Liver (tissue), 9 donors: Measurements from ENCODE around the gene LSAMP. TPM values are rescaled to one million over a fixed set of nuclear protein-coding genes. Genes with fewer than 3 reads are reported as not detected.

Experiments used
- DNase-seq: peaks from one replicate; pipeline ENCODE4 v3.0.0-alpha.2; 2017; ENCODE audit warnings: low spot score
- H3K27ac ChIP-seq, 2 donors: one replicate each; pipeline ENCODE4 v1.7.0; 2013; ENCODE audit warnings: inconsistent platforms in 2 of 2, low read length in 2 of 2, control low read depth in 1 of 2, low read depth in 1 of 2, mild to moderate bottlenecking in 1 of 2
- H3K27me3 ChIP-seq, 4 donors: one replicate each; pipeline versions ENCODE4 v1.6.1 to v1.7.0; 2013; ENCODE audit warnings: low read length in 3 of 4, inconsistent platforms in 1 of 4, mild to moderate bottlenecking in 1 of 4, moderate library complexity in 1 of 4; ENCODE audit not compliant: control insufficient read depth in 4 of 4, insufficient read depth in 4 of 4
- H3K36me3 ChIP-seq, 4 donors: one replicate each; pipeline versions ENCODE4 v1.6.1 to v1.7.0; 2013; ENCODE audit warnings: low read length in 3 of 4, mild to moderate bottlenecking in 3 of 4, low read depth in 1 of 4, moderate library complexity in 1 of 4; ENCODE audit not compliant: control insufficient read depth in 4 of 4, insufficient read depth in 3 of 4
- H3K4me1 ChIP-seq, 4 donors: one replicate each; pipeline versions ENCODE4 v1.6.1 to v1.7.0; 2013; ENCODE audit warnings: low read length in 3 of 4, mild to moderate bottlenecking in 3 of 4, moderate library complexity in 1 of 4; ENCODE audit not compliant: control insufficient read depth in 4 of 4, insufficient read depth in 4 of 4
- H3K4me3 ChIP-seq, 3 donors: one replicate each; pipeline versions ENCODE4 v1.6.1 to v1.7.0; 2013; ENCODE audit warnings: low read length in 3 of 3, control low read depth in 1 of 3, low read depth in 1 of 3, mild to moderate bottlenecking in 1 of 3
- H3K9ac ChIP-seq, 2 donors: one replicate each; pipeline ENCODE4 v1.7.0; 2013; ENCODE audit warnings: low read length in 2 of 2, mild to moderate bottlenecking in 2 of 2, moderate library complexity in 2 of 2, control low read depth in 1 of 2, low read depth in 1 of 2
- H3K9me3 ChIP-seq, 4 donors: one replicate each; pipeline versions ENCODE4 v1.6.1 to v1.7.0; 2013; ENCODE audit warnings: low read length in 3 of 4; ENCODE audit not compliant: control insufficient read depth in 4 of 4
- ATF3 ChIP-seq: IDR thresholded peaks from 2 replicates; pipeline ENCODE4 v1.6.1; 2016; ENCODE audit warnings: antibody characterized with exemption
- EGR1 ChIP-seq, 2 donors: IDR thresholded peaks; 2 replicates each; pipeline ENCODE4 v1.6.1; 2016 to 2018; ENCODE audit warnings: antibody characterized with exemption in 2 of 2, low read depth in 2 of 2
- FOXA1 ChIP-seq: IDR thresholded peaks from 2 replicates; pipeline ENCODE4 v1.6.1; 2016; ENCODE audit warnings: antibody characterized with exemption
- FOXA2 ChIP-seq: IDR thresholded peaks from 2 replicates; pipeline ENCODE4 v1.6.1; 2016; ENCODE audit warnings: antibody characterized with exemption
- GABPA ChIP-seq, 2 donors: IDR thresholded peaks in 1 of 2; conservative IDR thresholded peaks in 1 of 2; 2 replicates each; pipeline ENCODE4 v1.6.1; 2016; ENCODE audit warnings: antibody characterized with exemption in 2 of 2, mild to moderate bottlenecking in 1 of 2, moderate library complexity in 1 of 2
- HNF4A ChIP-seq, 2 donors: conservative IDR thresholded peaks; 2 replicates each; pipeline ENCODE4 v1.6.1; 2016; ENCODE audit warnings: antibody characterized with exemption in 2 of 2, mild to moderate bottlenecking in 2 of 2
- HNF4G ChIP-seq: IDR thresholded peaks from 2 replicates; pipeline ENCODE4 v1.6.1; 2016; ENCODE audit warnings: antibody characterized with exemption
- JUND ChIP-seq, 2 donors: IDR thresholded peaks; 2 replicates each; pipeline ENCODE4 v1.6.1; 2016; ENCODE audit warnings: antibody characterized with exemption in 2 of 2
- MAX ChIP-seq: IDR thresholded peaks from 2 replicates; pipeline ENCODE4 v1.6.1; 2016; ENCODE audit warnings: antibody characterized with exemption
- NR2F2 ChIP-seq: IDR thresholded peaks from 2 replicates; pipeline ENCODE4 v1.6.1; 2016; ENCODE audit warnings: antibody characterized with exemption
- RAD21 ChIP-seq, 2 donors: IDR thresholded peaks; 2 replicates each; pipeline ENCODE4 v1.6.1; 2016; ENCODE audit warnings: antibody characterized with exemption in 2 of 2, mild to moderate bottlenecking in 2 of 2
- RXRA ChIP-seq, 2 donors: IDR thresholded peaks; 2 replicates each; pipeline ENCODE4 v1.6.1; 2017 to 2018; ENCODE audit warnings: antibody characterized with exemption in 2 of 2, mild to moderate bottlenecking in 1 of 2
- SP1 ChIP-seq: IDR thresholded peaks from 2 replicates; pipeline ENCODE4 v1.6.1; 2018; ENCODE audit warnings: antibody characterized with exemption, mild to moderate bottlenecking
- TAF1 ChIP-seq: conservative IDR thresholded peaks from 2 replicates; pipeline ENCODE4 v1.6.1; 2016; ENCODE audit warnings: antibody characterized with exemption, mild to moderate bottlenecking
- YY1 ChIP-seq: IDR thresholded peaks from 2 replicates; pipeline ENCODE4 v1.6.1; 2016; ENCODE audit warnings: antibody characterized with exemption, mild to moderate bottlenecking
- WGBS: extraction: QIAGEN DNeasy Blood & Tissue Kit; methylation state at CpG from one replicate; pipeline ENCODE4 v1.1.7; 2013; 5-methylcytosine and 5-hydroxymethylcytosine counted together
- polyA plus RNA-seq, 2 donors: library from polyadenylated mRNA; stranded (reverse) in 1 of 2; unstranded in 1 of 2; fragments of 200-250 nt in 1 of 2; fragments of >200 nt in 1 of 2; fragmentation: Nextera tagmentation in 1 of 2; extraction: Ambion mirVana in 1 of 2; gene quantifications; one replicate each; pipeline versions ENCODE4 v1.2.1 to v1.2.3, GENCODE V29; 2013 to 2015
- total RNA-seq, 2 donors: library from RNA; depleted of rRNA; stranded (reverse); fragments of >200 nt; gene quantifications; one replicate each; pipeline ENCODE4 v1.2.3, GENCODE V29; 2014
- TF ChIP-seq, protein P1 (sequence below): IDR thresholded peaks from 2 replicates; pipeline ENCODE4 v1.6.1; 2016; ENCODE audit warnings: antibody characterized with exemption
- TF ChIP-seq, protein P2 (sequence below): IDR thresholded peaks from 2 replicates; pipeline ENCODE4 v1.6.1; 2016; ENCODE audit warnings: antibody characterized with exemption, mild to moderate bottlenecking
- TF ChIP-seq, protein P3 (sequence below): fragments of 150-350 bp; IDR thresholded peaks from 2 replicates; pipeline ENCODE4 v1.5.1; 2017; ENCODE audit warnings: improper control_type of control experiment, low read depth, low read length; ENCODE audit not compliant: missing input control
- donor health status: healthy.
- donor health status: healthy.
- donor health status: healthy.
- donor health status: healthy.
- donor health status: healthy.

The LSAMP gene
- total and polyA plus RNA-seq, 4 donors, result 0.01 to 0.17 (median 0.06) TPM

- Histone ChIP-seq H3K4me1 (peaks cover 0 to 10% (median 3%) of the 10 kb centered on the region in 4 donors), H3K9ac (no peak overlapping the region), H3K9me3 (no peaks in the 10 kb centered on the region), H3K27me3 (no peaks in the 10 kb centered on the region), H3K36me3 (no peaks in the 10 kb centered on the region), H3K27ac (no peak overlapping the region), H3K4me3 (no peak overlapping the region)
- WGBS, result 40% methylated on average over 2 of the region's 2 CpGs
- no peak for DNase-seq
- peak in 1 of 2 donors; percentile 18 for TF ChIP-seq JUND (IDR thresholded peaks at IDR 0.05)
- no peak for TF ChIP-seq YY1
- TF ChIP-seq ATF3, result peak; percentile 17
Observed at GRCh38 chr3:116093374-116093773, 351.9 kb downstream of the LSAMP start.

DNA sequence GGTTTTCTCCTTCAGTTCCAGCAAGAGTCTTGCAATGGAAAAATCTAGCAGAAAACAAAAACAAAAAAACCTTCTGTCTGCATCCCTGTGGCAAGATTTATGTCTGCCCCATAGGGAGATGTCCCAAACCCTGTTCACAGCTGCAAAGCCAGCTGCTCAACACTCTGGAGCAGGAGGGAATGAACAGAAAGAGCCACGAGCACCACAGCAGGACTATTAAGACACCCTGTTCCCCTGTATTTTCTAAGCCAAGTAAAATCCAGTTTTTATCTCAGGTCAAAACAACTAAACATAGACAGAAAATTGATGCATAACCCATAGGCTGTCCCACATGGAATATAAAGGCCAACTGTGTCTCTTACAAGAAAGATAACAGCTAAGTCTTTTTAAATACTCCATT, 357.9 kb downstream of the LSAMP start:
- WGBS, result 37% methylated on average over 1 of the region's 1 CpG
- no peaks in the 10 kb centered on the region for H3K4me1 ChIP-seq

More for the DNA sequence above, 357.9 kb downstream of the LSAMP start:
- H3K27me3 ChIP-seq, result peaks cover 0 to 3% (median 0%) of the 10 kb centered on the region in 4 donors
- no peak overlapping the region for H3K27ac ChIP-seq
- H3K4me3 ChIP-seq, result no peak overlapping the region
- DNase-seq, result no peak
- no peaks in the 10 kb centered on the region for H3K9me3 ChIP-seq
- H3K36me3 ChIP-seq, result no peaks in the 10 kb centered on the region
- TF ChIP-seq TAF1 (no peak), YY1 (no peak), JUND (IDR thresholded peaks at IDR 0.05) (no peak), RAD21 (IDR thresholded peaks at IDR 0.05) (no peak), FOXA2 (no peak), ATF3 (no peak), NR2F2 (no peak), RXRA (IDR thresholded peaks at IDR 0.05) (no peak), EGR1 (IDR thresholded peaks at IDR 0.05; ENCODE audit: low read depth in 2 of 2) (no peak), HNF4G (no peak), HNF4A (conservative IDR thresholded peaks at IDR 0.05) (no peak), GABPA (IDR thresholded peaks at IDR 0.05 in 1 of 2, conservative IDR thresholded peaks at IDR 0.05 in 1 of 2) (no peak), SP1 (no peak), FOXA1 (no peak), MAX (no peak)
- TF ChIP-seq, protein P1, sequence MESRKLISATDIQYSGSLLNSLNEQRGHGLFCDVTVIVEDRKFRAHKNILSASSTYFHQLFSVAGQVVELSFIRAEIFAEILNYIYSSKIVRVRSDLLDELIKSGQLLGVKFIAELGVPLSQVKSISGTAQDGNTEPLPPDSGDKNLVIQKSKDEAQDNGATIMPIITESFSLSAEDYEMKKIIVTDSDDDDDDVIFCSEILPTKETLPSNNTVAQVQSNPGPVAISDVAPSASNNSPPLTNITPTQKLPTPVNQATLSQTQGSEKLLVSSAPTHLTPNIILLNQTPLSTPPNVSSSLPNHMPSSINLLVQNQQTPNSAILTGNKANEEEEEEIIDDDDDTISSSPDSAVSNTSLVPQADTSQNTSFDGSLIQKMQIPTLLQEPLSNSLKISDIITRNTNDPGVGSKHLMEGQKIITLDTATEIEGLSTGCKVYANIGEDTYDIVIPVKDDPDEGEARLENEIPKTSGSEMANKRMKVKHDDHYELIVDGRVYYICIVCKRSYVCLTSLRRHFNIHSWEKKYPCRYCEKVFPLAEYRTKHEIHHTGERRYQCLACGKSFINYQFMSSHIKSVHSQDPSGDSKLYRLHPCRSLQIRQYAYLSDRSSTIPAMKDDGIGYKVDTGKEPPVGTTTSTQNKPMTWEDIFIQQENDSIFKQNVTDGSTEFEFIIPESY, result no peak
- TF ChIP-seq, protein P2, sequence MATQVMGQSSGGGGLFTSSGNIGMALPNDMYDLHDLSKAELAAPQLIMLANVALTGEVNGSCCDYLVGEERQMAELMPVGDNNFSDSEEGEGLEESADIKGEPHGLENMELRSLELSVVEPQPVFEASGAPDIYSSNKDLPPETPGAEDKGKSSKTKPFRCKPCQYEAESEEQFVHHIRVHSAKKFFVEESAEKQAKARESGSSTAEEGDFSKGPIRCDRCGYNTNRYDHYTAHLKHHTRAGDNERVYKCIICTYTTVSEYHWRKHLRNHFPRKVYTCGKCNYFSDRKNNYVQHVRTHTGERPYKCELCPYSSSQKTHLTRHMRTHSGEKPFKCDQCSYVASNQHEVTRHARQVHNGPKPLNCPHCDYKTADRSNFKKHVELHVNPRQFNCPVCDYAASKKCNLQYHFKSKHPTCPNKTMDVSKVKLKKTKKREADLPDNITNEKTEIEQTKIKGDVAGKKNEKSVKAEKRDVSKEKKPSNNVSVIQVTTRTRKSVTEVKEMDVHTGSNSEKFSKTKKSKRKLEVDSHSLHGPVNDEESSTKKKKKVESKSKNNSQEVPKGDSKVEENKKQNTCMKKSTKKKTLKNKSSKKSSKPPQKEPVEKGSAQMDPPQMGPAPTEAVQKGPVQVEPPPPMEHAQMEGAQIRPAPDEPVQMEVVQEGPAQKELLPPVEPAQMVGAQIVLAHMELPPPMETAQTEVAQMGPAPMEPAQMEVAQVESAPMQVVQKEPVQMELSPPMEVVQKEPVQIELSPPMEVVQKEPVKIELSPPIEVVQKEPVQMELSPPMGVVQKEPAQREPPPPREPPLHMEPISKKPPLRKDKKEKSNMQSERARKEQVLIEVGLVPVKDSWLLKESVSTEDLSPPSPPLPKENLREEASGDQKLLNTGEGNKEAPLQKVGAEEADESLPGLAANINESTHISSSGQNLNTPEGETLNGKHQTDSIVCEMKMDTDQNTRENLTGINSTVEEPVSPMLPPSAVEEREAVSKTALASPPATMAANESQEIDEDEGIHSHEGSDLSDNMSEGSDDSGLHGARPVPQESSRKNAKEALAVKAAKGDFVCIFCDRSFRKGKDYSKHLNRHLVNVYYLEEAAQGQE, result no peak
- TF ChIP-seq, protein P3, sequence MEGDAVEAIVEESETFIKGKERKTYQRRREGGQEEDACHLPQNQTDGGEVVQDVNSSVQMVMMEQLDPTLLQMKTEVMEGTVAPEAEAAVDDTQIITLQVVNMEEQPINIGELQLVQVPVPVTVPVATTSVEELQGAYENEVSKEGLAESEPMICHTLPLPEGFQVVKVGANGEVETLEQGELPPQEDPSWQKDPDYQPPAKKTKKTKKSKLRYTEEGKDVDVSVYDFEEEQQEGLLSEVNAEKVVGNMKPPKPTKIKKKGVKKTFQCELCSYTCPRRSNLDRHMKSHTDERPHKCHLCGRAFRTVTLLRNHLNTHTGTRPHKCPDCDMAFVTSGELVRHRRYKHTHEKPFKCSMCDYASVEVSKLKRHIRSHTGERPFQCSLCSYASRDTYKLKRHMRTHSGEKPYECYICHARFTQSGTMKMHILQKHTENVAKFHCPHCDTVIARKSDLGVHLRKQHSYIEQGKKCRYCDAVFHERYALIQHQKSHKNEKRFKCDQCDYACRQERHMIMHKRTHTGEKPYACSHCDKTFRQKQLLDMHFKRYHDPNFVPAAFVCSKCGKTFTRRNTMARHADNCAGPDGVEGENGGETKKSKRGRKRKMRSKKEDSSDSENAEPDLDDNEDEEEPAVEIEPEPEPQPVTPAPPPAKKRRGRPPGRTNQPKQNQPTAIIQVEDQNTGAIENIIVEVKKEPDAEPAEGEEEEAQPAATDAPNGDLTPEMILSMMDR, result no peak
- no peak overlapping the region for H3K9ac ChIP-seq
